ENCODE results near the gene WDFY2. TPM values are rescaled to one million over a fixed set of nuclear protein-coding genes. Genes with fewer than 3 reads are reported as not detected.
A peak's percentile ranks its signal among the peaks of the same experiment; 100 is the strongest.

The WDFY2 gene
- total and polyA plus RNA-seq, 2 of the 8 experiments (the other 6 are each of a cell fraction or from before 2014, with no cell fraction given), result 13.9 to 29.0 TPM

GRCh38 chr13:51645761-51646670, 61.8 kb downstream of the WDFY2 start:
- Histone ChIP-seq H3K4ac (replicated peaks; ENCODE audit: insufficient read length, low read depth, low read length) (peak overlapping the region; percentile 80), H3K79me1 (ENCODE audit: low read depth, low read length) (0 out of 2 replicates have a peak, but pooled peaks cover 5% of the 10 kb centered on the region), H2BK20ac (ENCODE audit: low read length) (peak overlapping the region; percentile 27; the same call in 1 of the 2 replicates), H2BK12ac (ENCODE audit: low read depth, low read length) (peak overlapping the region; percentile 98), H3K56ac (replicated peaks; ENCODE audit: insufficient read length, low read depth, low read length) (peak overlapping the region; percentile 12), H3K9me3 (ENCODE audit: insufficient read depth in 2 of 2, low read depth in 1 of 2, low read length in 1 of 2) (no peaks in the 10 kb centered on the region), H2BK120ac (replicated peaks; ENCODE audit: low read depth, low read length) (no peak overlapping the region), H4K5ac (ENCODE audit: insufficient read length, low read depth, low read length) (peak overlapping the region; percentile 25), H3K9ac (replicated peaks in 1 of 4; ENCODE audit: extremely low read depth in 1 of 4, low read depth in 3 of 4, low read length in 3 of 4) (peak overlapping the region; percentile 8 to 52 (median 45); a peak in 6 of 7 replicates), H3K23me2 (ENCODE audit: low read depth, low read length) (no peaks in the 10 kb centered on the region), H3K36me3 (ENCODE audit: control insufficient read depth in 2 of 4, insufficient read depth in 4 of 4, low read length in 3 of 4) (no peaks in the 10 kb centered on the region), H3K4me3 (ENCODE audit: extremely low read depth in 1 of 4, insufficient read depth in 2 of 4, low read depth in 3 of 4, low read length in 4 of 4) (peak overlapping the region in 1 of 4 experiments; percentile 17; a peak in 1 of 8 replicates), H4K91ac (replicated peaks; ENCODE audit: insufficient read length, low read length) (peak overlapping the region; percentile 92), H3K4me2 (ENCODE audit: insufficient read depth in 1 of 2, low read depth in 2 of 2, low read length in 2 of 2) (peak overlapping the region; percentile 49 to 74), H3K18ac (ENCODE audit: extremely low read depth, low read length) (peak overlapping the region; percentile 84), H3K14ac (ENCODE audit: insufficient read length) (no peak overlapping the region), H3K27ac (ENCODE audit: low read depth, low read length) (peak overlapping the region; percentile 73; the same call in 1 of the 2 replicates), H2BK15ac (ENCODE audit: low read length) (peak overlapping the region; percentile 77; the same call in 1 of the 2 replicates), H3K23ac (ENCODE audit: insufficient read length) (no peak overlapping the region), H2AFZ (ENCODE audit: low read length) (no peak overlapping the region), H4K20me1 (replicated peaks in 1 of 2; ENCODE audit: control insufficient read depth in 1 of 2, insufficient read depth in 2 of 2, low read length in 2 of 2) (no peaks in the 10 kb centered on the region), H3K4me1 (replicated peaks in 1 of 4; ENCODE audit: control insufficient read depth in 3 of 4, insufficient read depth in 4 of 4, low read length in 3 of 4) (peaks cover 13 to 38% (median 23%) of the 10 kb centered on the region in 4 experiments), H3K79me2 (ENCODE audit: control insufficient read depth in 1 of 2, insufficient read depth in 2 of 2, low read length in 2 of 2) (peaks cover 8 to 74% of the 10 kb centered on the region in 2 experiments; a peak in 3 of 4 replicates), H2BK5ac (ENCODE audit: low read depth, low read length) (peak overlapping the region; percentile 96), H2AK5ac (ENCODE audit: low read depth, low read length) (peak overlapping the region; percentile 99), H4K8ac (ENCODE audit: extremely low read depth, insufficient read depth, low read length) (peak overlapping the region; percentile 91; the same call in 1 of the 2 replicates), H3K27me3 (replicated peaks in 1 of 4; ENCODE audit: control insufficient read depth in 3 of 4, extremely low read depth in 1 of 4, insufficient read depth in 3 of 4, low read length in 3 of 4) (no peaks in the 10 kb centered on the region)
- POLR2A ChIA-PET (ENCODE audit: partially characterized antibody), result interaction anchor here (0.6 to 2.5 kb wide), 4 partner anchors 11 to 193 kb away, joined by 3 to 12 read pairs (median 4); partner anchors contain the start of gene INTS6
- CTCF ChIA-PET (ENCODE audit: partially characterized antibody), result interaction anchor here (0.7 to 1.6 kb wide), 4 partner anchors 11 to 201 kb away, joined by 3 read pairs; no protein-coding TSS in a partner anchor
- 31% methylated on average over 10 of the region's 10 CpGs; no CpG with 5 or more reads in 1 of the 2 experiments for WGBS, 2 experiments (ENCODE audit: extremely low coverage in 1 of 2, insufficient coverage in 1 of 2, insufficient read length in 1 of 2, insufficient replicate concordance in 2 of 2, low coverage in 1 of 2, low lambda C conversion rate in 2 of 2, missing lambda C conversion rate in 1 of 2)
- DNase-seq (ENCODE audit: low read depth in 1 of 2, low spot score in 2 of 2) (peak; percentile 38 to 59), FAIRE-seq (no peak)
- TF ChIP-seq RXRA (IDR thresholded peaks at IDR 0.05; ENCODE audit: insufficient read depth, low read depth, low read length), result 0 out of 2 replicates have a peak, but pooled peaks have one; percentile 43
- 0 out of 4 replicates have a peak, but pooled peaks of 1 of the 2 experiments have one; percentile 12 for TF ChIP-seq SIN3A (conservative IDR thresholded peaks at IDR 0.05 in 1 of 2, IDR thresholded peaks at IDR 0.05 in 1 of 2; ENCODE audit: low read depth in 1 of 2, low read length in 2 of 2)
- TF ChIP-seq POU5F1 (IDR thresholded peaks at IDR 0.05; ENCODE audit: low read depth, low read length), result no peak
- TF ChIP-seq SIX5 (IDR thresholded peaks at IDR 0.05; ENCODE audit: low read depth, low read length), result no peak
- TF ChIP-seq SP2 (IDR thresholded peaks at IDR 0.05; ENCODE audit: low read length), result no peak
- TF ChIP-seq TEAD4 (IDR thresholded peaks at IDR 0.05; ENCODE audit: low read depth, low read length), result peak; percentile 60
- 0 out of 2 replicates have a peak, but pooled peaks have one; percentile 19 for TF ChIP-seq SP4 (IDR thresholded peaks at IDR 0.05; ENCODE audit: low read length)
- TF ChIP-seq TAF1 (IDR thresholded peaks at IDR 0.05; ENCODE audit: low read depth, low read length), result no peak
- TF ChIP-seq ATF2 (IDR thresholded peaks at IDR 0.05; ENCODE audit: low read length), result peak; percentile 85; the same call in 1 of the 2 replicates

Measured in H1 (cell line).